Neural cell (in vitro differentiated cells): ENCODE results near the gene ANKRD44. TPM values are rescaled to one million over a fixed set of nuclear protein-coding genes. Genes with fewer than 3 reads are reported as not detected.

ENCODE experiments used
- H2AFZ ChIP-seq: fragments of 200-600, 300-800 bp; sonication (generic), shearing (Covaris generic); 2 replicates; pipeline ENCODE4 v1.6.0; 2014; ENCODE audit warnings: low read depth, mild to moderate bottlenecking, antibody characterized with exemption, low read length, moderate library complexity
- H3F3A ChIP-seq: fragments of 200-600 bp; shearing (Covaris generic); 2 replicates; pipeline ENCODE4 v1.6.1; 2016; ENCODE audit warnings: mild to moderate bottlenecking, moderate library complexity, mixed read lengths, antibody characterized with exemption, low read length; ENCODE audit not compliant: insufficient read depth, poor library complexity, severe bottlenecking
- H3K27ac ChIP-seq: fragments of 200-600, 300-800 bp; sonication (generic), shearing (Covaris generic); 2 replicates; pipeline ENCODE4 v1.5.1; 2014; ENCODE audit warnings: mild to moderate bottlenecking, low read length, moderate library complexity
- H3K27me3 ChIP-seq: fragments of 300-800, 200-600 bp; sonication (generic), shearing (Covaris generic); 2 replicates; pipeline ENCODE4 v1.6.0; 2014; ENCODE audit warnings: mild to moderate bottlenecking, low read depth, low read length, moderate library complexity; ENCODE audit not compliant: insufficient read depth
- H3K36me3 ChIP-seq: fragments of 300-800, 200-600 bp; sonication (generic), shearing (Covaris generic); 2 replicates; pipeline ENCODE4 v1.5.1; 2014; ENCODE audit warnings: mild to moderate bottlenecking, antibody characterized with exemption, low read length, moderate library complexity; ENCODE audit not compliant: insufficient read depth
- H3K4me2 ChIP-seq: fragments of 300-800, 200-600 bp; sonication (generic), shearing (Covaris generic); 2 replicates; pipeline ENCODE4 v1.6.0; 2014; ENCODE audit warnings: mild to moderate bottlenecking, low read length
- H3K4me3 ChIP-seq: fragments of 300-800, 200-600 bp; sonication (generic), shearing (Covaris generic); 2 replicates; pipeline ENCODE4 v1.5.1; 2014; ENCODE audit warnings: mild to moderate bottlenecking, low read length, moderate library complexity
- H3K79me2 ChIP-seq: fragments of 200-600 bp; shearing (Covaris generic); replicated peaks from 2 replicates; pipeline ENCODE4 v1.6.0; 2014; ENCODE audit warnings: mild to moderate bottlenecking, low read length, moderate library complexity; ENCODE audit not compliant: insufficient read depth
- H3K9ac ChIP-seq: fragments of 300-800, 200-600 bp; sonication (generic), shearing (Covaris generic); 2 replicates; pipeline ENCODE4 v1.6.1; 2016; ENCODE audit warnings: mild to moderate bottlenecking, low read length, mixed read lengths
- H3K9me2 ChIP-seq: fragments of 200-600 bp; shearing (Covaris generic); 2 replicates; pipeline ENCODE4 v1.6.1; 2016; ENCODE audit warnings: mild to moderate bottlenecking, low read length, mixed read lengths; ENCODE audit not compliant: insufficient read depth
- H3K9me3 ChIP-seq: fragments of 200-600, 300-800 bp; sonication (generic), shearing (Covaris generic); 2 replicates; pipeline ENCODE4 v1.6.1; 2016; ENCODE audit warnings: mild to moderate bottlenecking, mixed run types, low read length, moderate library complexity, mixed read lengths
- H4K20me1 ChIP-seq: fragments of 200-600 bp; shearing (Covaris generic); 2 replicates; pipeline ENCODE4 v1.6.1; 2016; ENCODE audit warnings: mild to moderate bottlenecking, mixed run types; ENCODE audit not compliant: insufficient read depth
- EP300 ChIP-seq: fragments of 450-650 bp; conservative IDR thresholded peaks from 2 replicates; pipeline ENCODE4 v1.6.1; 2014; ENCODE audit warnings: antibody characterized with exemption, mild to moderate bottlenecking, moderate library complexity; ENCODE audit not compliant: poor library complexity, severe bottlenecking
- EZH2 ChIP-seq: fragments of 200-600, 300-800 bp; shearing (Covaris generic), sonication (generic); IDR thresholded peaks from 2 replicates; pipeline ENCODE4 v1.6.1; 2014; ENCODE audit warnings: antibody characterized with exemption, low read length, borderline replicate concordance, mild to moderate bottlenecking; ENCODE audit not compliant: insufficient read depth, poor library complexity, severe bottlenecking
- MXI1 ChIP-seq: fragments of 450-650 bp; conservative IDR thresholded peaks from 2 replicates; pipeline ENCODE4 v1.6.1; 2014; ENCODE audit warnings: antibody characterized with exemption, mild to moderate bottlenecking; ENCODE audit not compliant: poor library complexity, severe bottlenecking
- POLR2AphosphoS5 ChIP-seq: IDR thresholded peaks from 2 replicates; pipeline ENCODE4 v1.6.1; 2012
- RAD21 ChIP-seq: fragments of 450-650 bp; conservative IDR thresholded peaks from 2 replicates; pipeline ENCODE4 v1.6.1; 2014; ENCODE audit warnings: antibody characterized with exemption, mild to moderate bottlenecking, moderate library complexity
- SMC3 ChIP-seq: fragments of 450-650 bp; conservative IDR thresholded peaks from 2 replicates; pipeline ENCODE4 v1.6.1; 2014; ENCODE audit warnings: antibody characterized with exemption, mild to moderate bottlenecking, moderate library complexity; ENCODE audit not compliant: poor library complexity
- TAF1 ChIP-seq: IDR thresholded peaks from 2 replicates; pipeline ENCODE4 v1.6.1; 2012; ENCODE audit warnings: low read depth
- polyA plus RNA-seq: library from polyadenylated mRNA; depleted of rRNA; stranded (reverse); fragments of >200 nt; gene quantifications from 2 replicates; pipeline ENCODE4 v1.2.3, GENCODE V29; 2014
- TF ChIP-seq, protein P1 (sequence below): IDR thresholded peaks from 2 replicates; pipeline ENCODE4 v1.6.1; 2012; ENCODE audit warnings: borderline replicate concordance
- TF ChIP-seq, protein P2 (sequence below): fragments of 450-650 bp; IDR thresholded peaks from 2 replicates; pipeline ENCODE4 v1.5.1; 2014; ENCODE audit warnings: antibody characterized with exemption, mild to moderate bottlenecking, moderate library complexity; ENCODE audit not compliant: poor library complexity, severe bottlenecking

Gene ANKRD44
- polyA plus RNA-seq, 1 donor from 2014 or later: 94.3 TPM

DNA sequence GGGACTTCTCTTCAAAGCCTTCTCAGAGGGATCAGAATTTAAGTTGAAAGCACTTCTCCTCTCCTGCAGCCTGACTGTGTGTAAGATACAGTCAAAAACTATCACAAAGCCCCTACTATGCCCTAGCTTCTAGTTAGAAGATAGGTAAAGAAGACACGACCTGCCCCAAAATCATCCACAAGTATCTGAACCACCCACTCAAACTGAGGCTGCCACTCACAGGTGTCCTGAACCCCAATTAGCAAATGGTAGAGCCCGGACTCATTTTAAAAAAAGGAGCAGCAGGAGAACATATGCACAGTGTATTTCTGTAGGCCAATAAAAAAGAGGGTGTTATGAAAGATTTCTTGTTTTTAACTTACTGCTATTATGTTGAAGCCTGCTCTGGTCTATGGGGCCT, 74.4 kb downstream of the ANKRD44 start:
- Histone ChIP-seq H3K27ac (no peak overlapping the region), H3K9ac (no peak overlapping the region), H4K20me1 (no peaks in the 10 kb centered on the region), H3F3A (no peaks in the 10 kb centered on the region), H3K79me2 (no peaks in the 10 kb centered on the region), H3K4me3 (no peak overlapping the region), H3K4me2 (no peak overlapping the region), H3K9me3 (no peaks in the 10 kb centered on the region), H3K36me3 (no peaks in the 10 kb centered on the region), H3K27me3 (no peaks in the 10 kb centered on the region), H3K9me2 (no peaks in the 10 kb centered on the region), H2AFZ (no peak overlapping the region)
- no peak for TF ChIP-seq RAD21
- no peak for TF ChIP-seq POLR2AphosphoS5
- no peak for TF ChIP-seq EP300
- TF ChIP-seq, protein P1, sequence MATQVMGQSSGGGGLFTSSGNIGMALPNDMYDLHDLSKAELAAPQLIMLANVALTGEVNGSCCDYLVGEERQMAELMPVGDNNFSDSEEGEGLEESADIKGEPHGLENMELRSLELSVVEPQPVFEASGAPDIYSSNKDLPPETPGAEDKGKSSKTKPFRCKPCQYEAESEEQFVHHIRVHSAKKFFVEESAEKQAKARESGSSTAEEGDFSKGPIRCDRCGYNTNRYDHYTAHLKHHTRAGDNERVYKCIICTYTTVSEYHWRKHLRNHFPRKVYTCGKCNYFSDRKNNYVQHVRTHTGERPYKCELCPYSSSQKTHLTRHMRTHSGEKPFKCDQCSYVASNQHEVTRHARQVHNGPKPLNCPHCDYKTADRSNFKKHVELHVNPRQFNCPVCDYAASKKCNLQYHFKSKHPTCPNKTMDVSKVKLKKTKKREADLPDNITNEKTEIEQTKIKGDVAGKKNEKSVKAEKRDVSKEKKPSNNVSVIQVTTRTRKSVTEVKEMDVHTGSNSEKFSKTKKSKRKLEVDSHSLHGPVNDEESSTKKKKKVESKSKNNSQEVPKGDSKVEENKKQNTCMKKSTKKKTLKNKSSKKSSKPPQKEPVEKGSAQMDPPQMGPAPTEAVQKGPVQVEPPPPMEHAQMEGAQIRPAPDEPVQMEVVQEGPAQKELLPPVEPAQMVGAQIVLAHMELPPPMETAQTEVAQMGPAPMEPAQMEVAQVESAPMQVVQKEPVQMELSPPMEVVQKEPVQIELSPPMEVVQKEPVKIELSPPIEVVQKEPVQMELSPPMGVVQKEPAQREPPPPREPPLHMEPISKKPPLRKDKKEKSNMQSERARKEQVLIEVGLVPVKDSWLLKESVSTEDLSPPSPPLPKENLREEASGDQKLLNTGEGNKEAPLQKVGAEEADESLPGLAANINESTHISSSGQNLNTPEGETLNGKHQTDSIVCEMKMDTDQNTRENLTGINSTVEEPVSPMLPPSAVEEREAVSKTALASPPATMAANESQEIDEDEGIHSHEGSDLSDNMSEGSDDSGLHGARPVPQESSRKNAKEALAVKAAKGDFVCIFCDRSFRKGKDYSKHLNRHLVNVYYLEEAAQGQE: no peak
- TF ChIP-seq TAF1: no peak
- no peak for TF ChIP-seq EZH2
- TF ChIP-seq, protein P2, sequence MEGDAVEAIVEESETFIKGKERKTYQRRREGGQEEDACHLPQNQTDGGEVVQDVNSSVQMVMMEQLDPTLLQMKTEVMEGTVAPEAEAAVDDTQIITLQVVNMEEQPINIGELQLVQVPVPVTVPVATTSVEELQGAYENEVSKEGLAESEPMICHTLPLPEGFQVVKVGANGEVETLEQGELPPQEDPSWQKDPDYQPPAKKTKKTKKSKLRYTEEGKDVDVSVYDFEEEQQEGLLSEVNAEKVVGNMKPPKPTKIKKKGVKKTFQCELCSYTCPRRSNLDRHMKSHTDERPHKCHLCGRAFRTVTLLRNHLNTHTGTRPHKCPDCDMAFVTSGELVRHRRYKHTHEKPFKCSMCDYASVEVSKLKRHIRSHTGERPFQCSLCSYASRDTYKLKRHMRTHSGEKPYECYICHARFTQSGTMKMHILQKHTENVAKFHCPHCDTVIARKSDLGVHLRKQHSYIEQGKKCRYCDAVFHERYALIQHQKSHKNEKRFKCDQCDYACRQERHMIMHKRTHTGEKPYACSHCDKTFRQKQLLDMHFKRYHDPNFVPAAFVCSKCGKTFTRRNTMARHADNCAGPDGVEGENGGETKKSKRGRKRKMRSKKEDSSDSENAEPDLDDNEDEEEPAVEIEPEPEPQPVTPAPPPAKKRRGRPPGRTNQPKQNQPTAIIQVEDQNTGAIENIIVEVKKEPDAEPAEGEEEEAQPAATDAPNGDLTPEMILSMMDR: no peak
- no peak for TF ChIP-seq MXI1
- no peak for TF ChIP-seq SMC3

DNA sequence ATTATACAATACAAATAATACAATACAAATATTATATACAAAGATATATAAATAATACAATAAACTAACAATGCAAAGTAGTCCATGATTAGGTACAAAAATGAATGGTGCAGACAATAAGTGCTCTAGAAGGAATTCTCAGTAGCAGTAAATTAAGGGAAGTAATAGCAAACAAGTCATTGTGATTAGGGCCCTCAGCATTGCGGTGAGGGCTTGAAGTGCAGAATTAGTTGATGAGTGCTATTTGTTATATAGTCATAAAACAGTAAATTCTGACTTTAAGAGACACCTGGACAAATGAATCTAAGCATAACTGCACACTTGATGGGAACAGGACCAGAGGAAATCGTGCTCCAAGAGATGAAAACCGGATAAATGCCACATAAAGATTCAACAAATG, 74.9 kb downstream of the ANKRD44 start:
- TF ChIP-seq RAD21 (no peak), POLR2AphosphoS5 (no peak), SMC3 (no peak), EP300 (no peak), EZH2 (no peak), MXI1 (no peak), TAF1 (no peak)
- TF ChIP-seq, protein P1: no peak
- TF ChIP-seq, protein P2: no peak
- H3K27ac ChIP-seq: no peak overlapping the region
- no peaks in the 10 kb centered on the region for H3K9me3 ChIP-seq
- H3K4me3 ChIP-seq: no peak overlapping the region
- no peaks in the 10 kb centered on the region for H3K79me2 ChIP-seq
- H2AFZ ChIP-seq: no peak overlapping the region
- no peaks in the 10 kb centered on the region for H4K20me1 ChIP-seq
- no peaks in the 10 kb centered on the region for H3K9me2 ChIP-seq
- H3K27me3 ChIP-seq: no peaks in the 10 kb centered on the region
- H3K4me2 ChIP-seq: no peak overlapping the region
- H3K36me3 ChIP-seq: no peaks in the 10 kb centered on the region
- no peak overlapping the region for H3K9ac ChIP-seq
- no peaks in the 10 kb centered on the region for H3F3A ChIP-seq
